Smooth muscle cell (in vitro differentiated cells): ENCODE measurements around the gene GDI2. TPM values are rescaled to one million over a fixed set of nuclear protein-coding genes. Genes with fewer than 3 reads are reported as not detected.
"Not testable (repeated sequence)": the region's sequence is repeated elsewhere in the genome, so short reads cannot be mapped to it uniquely, and the experiment has no call there.

ENCODE experiments used
- DNase-seq: peaks from one replicate; lab custom pipeline; 2025; ENCODE audit not compliant: unreplicated experiment; lab: John Stamatoyannopoulos, UW
- H2AFZ ChIP-seq: fragments of 200-600 bp; sonication (generic); 2 replicates; pipeline ENCODE4 v1.6.0; 2016; ENCODE audit warnings: antibody characterized with exemption, low read depth, mild to moderate bottlenecking
- H3F3A ChIP-seq: fragments of 200-600 bp; sonication (generic); 2 replicates; pipeline ENCODE4 v1.6.0; 2017; ENCODE audit warnings: antibody characterized with exemption, low read depth
- H3K27ac ChIP-seq: fragments of 200-600 bp; sonication (generic); 2 replicates; pipeline ENCODE4 v1.5.1; 2016; ENCODE audit warnings: low read depth, mild to moderate bottlenecking
- H3K27me3 ChIP-seq: fragments of 200-600 bp; sonication (generic); 2 replicates; pipeline ENCODE4 v1.6.1; 2016; ENCODE audit warnings: low read depth, mild to moderate bottlenecking
- H3K36me3 ChIP-seq: fragments of 200-600 bp; sonication (generic); 2 replicates; pipeline ENCODE4 v1.5.1; 2016; ENCODE audit warnings: low read depth
- H3K4me1 ChIP-seq: fragments of 200-600 bp; sonication (generic); 2 replicates; pipeline ENCODE4 v1.5.1; 2016; ENCODE audit warnings: low read depth
- H3K4me2 ChIP-seq: fragments of 200-600 bp; sonication (generic); 2 replicates; pipeline ENCODE4 v1.6.0; 2016; ENCODE audit warnings: mild to moderate bottlenecking
- H3K4me3 ChIP-seq: fragments of 200-600 bp; sonication (generic); 2 replicates; pipeline ENCODE4 v1.5.1; 2016; ENCODE audit warnings: mild to moderate bottlenecking
- H3K79me2 ChIP-seq: fragments of 200-600 bp; sonication (generic); 2 replicates; pipeline ENCODE4 v1.6.0; 2016; ENCODE audit warnings: low read depth, mild to moderate bottlenecking
- H3K9ac ChIP-seq: fragments of 200-600 bp; sonication (generic); 2 replicates; pipeline ENCODE4 v1.6.0; 2016; ENCODE audit warnings: low read depth
- H3K9me3 ChIP-seq: fragments of 200-600 bp; sonication (generic); replicated peaks from 2 replicates; pipeline ENCODE4 v1.5.1; 2016; ENCODE audit warnings: low read depth
- H4K20me1 ChIP-seq: fragments of 200-600 bp; sonication (generic); 2 replicates; pipeline ENCODE4 v1.6.0; 2016; ENCODE audit warnings: low read depth
- WGBS: methylation state at CpG from one replicate; pipeline ENCODE4 v1.1.7; 2016; ENCODE audit warnings: low lambda C conversion rate; 5-methylcytosine and 5-hydroxymethylcytosine counted together
- polyA plus RNA-seq: library from polyadenylated mRNA; unstranded; fragments of >200 nt; fragmentation: Nextera tagmentation; extraction: Ambion mirVana; gene quantifications from 2 replicates; pipeline ENCODE4 v1.2.1, GENCODE V29; 2016
- total RNA-seq: library from RNA; depleted of rRNA; stranded (reverse); fragments of >200 nt; gene quantifications from 2 replicates; pipeline ENCODE4 v1.2.3, GENCODE V29; 2014
- TF ChIP-seq, protein P1 (sequence below): fragments of 200-600 bp; sonication (generic); IDR thresholded peaks from 2 replicates; pipeline ENCODE4 v1.5.1; 2017; ENCODE audit warnings: borderline replicate concordance, mild to moderate bottlenecking, antibody characterized with exemption; ENCODE audit not compliant: insufficient read depth, poor library complexity, severe bottlenecking

GDI2 gene
- total and polyA plus RNA-seq, 2 experiments from 2014 or later: 186 to 334 TPM

DNA sequence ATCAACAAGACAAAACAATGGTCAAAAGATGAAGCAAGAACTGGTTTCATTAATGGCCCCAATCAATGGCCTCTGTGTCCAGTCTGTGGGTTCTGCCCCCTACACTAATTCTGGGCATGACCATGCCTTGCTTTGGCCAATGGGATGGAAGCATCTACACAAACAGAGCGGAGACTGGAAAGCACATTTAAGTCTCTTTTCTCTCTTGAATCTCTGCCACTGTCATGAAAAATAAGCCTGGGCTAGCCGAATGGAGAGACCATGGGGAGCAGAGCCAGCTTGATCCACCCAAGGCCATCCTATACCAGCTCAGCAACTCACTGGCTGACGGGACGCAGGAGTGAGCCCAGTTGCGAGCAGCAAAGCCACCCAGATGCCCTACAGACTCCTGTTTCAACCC is 45.6 kb upstream of the GDI2 start:
- H4K20me1 ChIP-seq: no peaks in the 10 kb centered on the region
- H3K4me3 ChIP-seq: no peak overlapping the region
- no peak overlapping the region for H2AFZ ChIP-seq
- no peak overlapping the region for H3K4me2 ChIP-seq
- no peaks in the 10 kb centered on the region for H3K36me3 ChIP-seq
- TF ChIP-seq, protein P1, sequence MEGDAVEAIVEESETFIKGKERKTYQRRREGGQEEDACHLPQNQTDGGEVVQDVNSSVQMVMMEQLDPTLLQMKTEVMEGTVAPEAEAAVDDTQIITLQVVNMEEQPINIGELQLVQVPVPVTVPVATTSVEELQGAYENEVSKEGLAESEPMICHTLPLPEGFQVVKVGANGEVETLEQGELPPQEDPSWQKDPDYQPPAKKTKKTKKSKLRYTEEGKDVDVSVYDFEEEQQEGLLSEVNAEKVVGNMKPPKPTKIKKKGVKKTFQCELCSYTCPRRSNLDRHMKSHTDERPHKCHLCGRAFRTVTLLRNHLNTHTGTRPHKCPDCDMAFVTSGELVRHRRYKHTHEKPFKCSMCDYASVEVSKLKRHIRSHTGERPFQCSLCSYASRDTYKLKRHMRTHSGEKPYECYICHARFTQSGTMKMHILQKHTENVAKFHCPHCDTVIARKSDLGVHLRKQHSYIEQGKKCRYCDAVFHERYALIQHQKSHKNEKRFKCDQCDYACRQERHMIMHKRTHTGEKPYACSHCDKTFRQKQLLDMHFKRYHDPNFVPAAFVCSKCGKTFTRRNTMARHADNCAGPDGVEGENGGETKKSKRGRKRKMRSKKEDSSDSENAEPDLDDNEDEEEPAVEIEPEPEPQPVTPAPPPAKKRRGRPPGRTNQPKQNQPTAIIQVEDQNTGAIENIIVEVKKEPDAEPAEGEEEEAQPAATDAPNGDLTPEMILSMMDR: no peak
- H3K9me3 ChIP-seq: no peaks in the 10 kb centered on the region
- no peaks in the 10 kb centered on the region for H3K4me1 ChIP-seq
- H3K79me2 ChIP-seq: no peaks in the 10 kb centered on the region
- H3K27me3 ChIP-seq: no peaks in the 10 kb centered on the region
- DNase-seq: no peak
- H3K27ac ChIP-seq: no peak overlapping the region
- peaks cover 7% of the 10 kb centered on the region for H3F3A ChIP-seq
- 82% methylated on average over 5 of the region's 5 CpGs for WGBS
- no peak overlapping the region for H3K9ac ChIP-seq

DNA sequence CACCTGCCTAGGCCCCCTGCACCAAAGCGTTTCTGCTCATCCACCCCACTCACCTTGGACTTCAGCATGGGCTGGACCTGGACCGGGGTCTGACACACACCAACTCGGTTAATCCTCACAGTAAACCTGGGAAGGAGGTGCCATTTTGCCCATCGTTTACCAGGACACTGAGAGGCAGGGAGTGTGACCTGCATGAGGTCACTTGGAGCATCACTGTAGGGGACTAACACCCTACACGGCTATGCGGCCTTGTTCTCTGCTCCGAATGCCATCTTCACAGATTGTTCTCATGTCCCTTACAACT is 43.4 kb upstream of the GDI2 start:
- WGBS: 92% methylated on average over 7 of the region's 7 CpGs
- Histone ChIP-seq H3K9me3 (no peaks in the 10 kb centered on the region), H3K27ac (no peak overlapping the region), H3K27me3 (no peaks in the 10 kb centered on the region), H3K4me3 (no peak overlapping the region), H3K4me1 (no peaks in the 10 kb centered on the region), H3K79me2 (no peaks in the 10 kb centered on the region), H4K20me1 (no peaks in the 10 kb centered on the region), H3K4me2 (no peak overlapping the region), H3F3A (peaks cover 7% of the 10 kb centered on the region), H3K36me3 (no peaks in the 10 kb centered on the region), H3K9ac (no peak overlapping the region), H2AFZ (no peak overlapping the region)
- TF ChIP-seq, protein P1: no peak
- no peak for DNase-seq

DNA sequence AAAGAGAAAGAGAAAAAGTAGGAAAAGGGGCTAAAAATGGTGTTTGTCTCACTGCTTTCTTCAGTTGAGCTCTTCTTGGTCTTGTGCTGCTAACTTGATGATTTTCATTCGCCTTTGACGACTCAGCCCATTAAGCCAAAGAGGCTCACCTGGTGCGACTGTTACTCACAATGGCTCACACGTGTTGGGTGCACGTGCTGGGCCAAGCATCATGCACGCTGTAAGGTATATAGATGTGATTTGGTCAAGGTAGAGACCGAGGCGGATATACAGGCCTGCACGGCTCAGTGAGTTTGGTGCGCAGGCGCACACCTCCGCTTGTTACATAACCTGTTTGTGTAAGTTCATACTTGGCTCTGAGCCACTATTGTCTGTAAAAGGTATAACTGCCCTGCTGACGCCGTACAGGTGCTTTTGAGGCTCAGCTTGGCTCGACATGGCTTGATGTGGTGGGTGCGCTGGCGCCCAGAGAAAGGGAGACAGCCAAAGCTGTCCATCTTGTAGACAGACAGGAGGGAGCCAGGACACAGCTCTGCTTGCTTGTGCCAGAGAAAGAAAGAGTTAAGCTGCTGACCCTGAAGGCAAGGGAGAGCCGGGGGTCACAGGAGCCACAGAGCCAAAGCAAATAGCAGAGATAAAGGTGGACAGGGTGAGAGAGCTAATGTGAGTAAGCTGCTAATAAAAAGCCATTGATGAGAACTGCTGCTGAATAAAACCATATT is 42.9 kb upstream of the GDI2 start:
- Histone ChIP-seq H3K9ac (no peak overlapping the region), H3K36me3 (no peaks in the 10 kb centered on the region), H3K27me3 (no peaks in the 10 kb centered on the region), H3K27ac (no peak overlapping the region), H4K20me1 (no peaks in the 10 kb centered on the region), H3K79me2 (no peaks in the 10 kb centered on the region), H2AFZ (no peak overlapping the region), H3K9me3 (no peaks in the 10 kb centered on the region), H3F3A (peaks cover 7% of the 10 kb centered on the region), H3K4me3 (no peak overlapping the region), H3K4me1 (no peaks in the 10 kb centered on the region), H3K4me2 (no peak overlapping the region)
- 69% methylated on average over 18 of the region's 18 CpGs for WGBS
- TF ChIP-seq, protein P1: no peak
- DNase-seq: no peak

DNA sequence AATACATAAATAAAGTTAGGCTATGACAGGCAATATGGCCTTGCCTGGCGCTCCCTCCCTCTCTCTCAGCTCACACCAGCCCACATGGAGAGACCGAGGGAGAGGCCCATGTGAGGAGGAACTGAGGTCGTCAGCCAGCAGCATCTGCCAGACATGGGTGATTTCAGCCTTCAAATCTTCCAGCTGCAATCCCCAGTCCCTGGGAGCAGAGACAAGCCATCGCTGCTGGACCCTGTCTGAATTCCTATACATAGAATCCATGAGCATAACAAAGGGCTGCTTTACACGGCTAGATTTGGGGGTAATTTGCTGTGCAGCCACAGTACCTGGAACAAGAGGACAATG is 40.9 kb upstream of the GDI2 start:
- no peak overlapping the region for H3K4me3 ChIP-seq
- H3K36me3 ChIP-seq: no peaks in the 10 kb centered on the region
- TF ChIP-seq, protein P1: no peak
- H4K20me1 ChIP-seq: no peaks in the 10 kb centered on the region
- no peak overlapping the region for H3K27ac ChIP-seq
- no peak overlapping the region for H3K9ac ChIP-seq
- H3F3A ChIP-seq: no peaks in the 10 kb centered on the region
- H3K79me2 ChIP-seq: no peaks in the 10 kb centered on the region
- no peaks in the 10 kb centered on the region for H3K27me3 ChIP-seq
- whole genome bisulfite sequencing: 53% methylated on average over 5 of the region's 5 CpGs
- H3K4me2 ChIP-seq: no peak overlapping the region
- no peak for DNase-seq
- H3K4me1 ChIP-seq: no peaks in the 10 kb centered on the region
- no peaks in the 10 kb centered on the region for H3K9me3 ChIP-seq
- no peak overlapping the region for H2AFZ ChIP-seq

DNA sequence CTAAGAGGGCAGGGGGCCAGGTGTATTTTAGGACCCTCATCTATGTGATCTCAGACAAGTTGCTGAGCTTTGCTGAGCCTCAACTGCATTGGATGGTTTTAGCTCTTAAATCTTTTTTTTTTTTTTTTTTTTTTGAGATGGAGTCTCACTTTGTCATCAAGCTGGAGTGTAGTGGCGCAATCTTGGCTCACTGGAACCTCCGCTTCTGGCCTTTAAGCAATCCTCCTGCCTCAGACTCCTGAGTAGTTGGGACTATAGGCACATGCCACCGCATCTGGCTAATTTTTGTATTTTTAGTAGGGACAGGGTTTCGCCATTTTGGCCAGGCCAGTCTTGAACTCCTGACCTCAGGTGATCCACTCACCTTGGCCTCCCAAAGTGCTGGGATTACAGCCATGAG is 33.4 kb upstream of the GDI2 start:
- not testable (repeated sequence) for H3K4me3 ChIP-seq, H2AFZ ChIP-seq, H3K27me3 ChIP-seq, H3K9ac ChIP-seq, H3F3A ChIP-seq, H3K36me3 ChIP-seq, H3K4me1 ChIP-seq, H3K9me3 ChIP-seq, DNase-seq, H4K20me1 ChIP-seq, H3K4me2 ChIP-seq, H3K79me2 ChIP-seq
- WGBS: 90% methylated on average over 2 of the region's 4 CpGs
- peak overlapping the region; percentile 66 for H3K27ac ChIP-seq
